ENCODE measurements around the gene EPB41L2.

EPB41L2 gene

DNA sequence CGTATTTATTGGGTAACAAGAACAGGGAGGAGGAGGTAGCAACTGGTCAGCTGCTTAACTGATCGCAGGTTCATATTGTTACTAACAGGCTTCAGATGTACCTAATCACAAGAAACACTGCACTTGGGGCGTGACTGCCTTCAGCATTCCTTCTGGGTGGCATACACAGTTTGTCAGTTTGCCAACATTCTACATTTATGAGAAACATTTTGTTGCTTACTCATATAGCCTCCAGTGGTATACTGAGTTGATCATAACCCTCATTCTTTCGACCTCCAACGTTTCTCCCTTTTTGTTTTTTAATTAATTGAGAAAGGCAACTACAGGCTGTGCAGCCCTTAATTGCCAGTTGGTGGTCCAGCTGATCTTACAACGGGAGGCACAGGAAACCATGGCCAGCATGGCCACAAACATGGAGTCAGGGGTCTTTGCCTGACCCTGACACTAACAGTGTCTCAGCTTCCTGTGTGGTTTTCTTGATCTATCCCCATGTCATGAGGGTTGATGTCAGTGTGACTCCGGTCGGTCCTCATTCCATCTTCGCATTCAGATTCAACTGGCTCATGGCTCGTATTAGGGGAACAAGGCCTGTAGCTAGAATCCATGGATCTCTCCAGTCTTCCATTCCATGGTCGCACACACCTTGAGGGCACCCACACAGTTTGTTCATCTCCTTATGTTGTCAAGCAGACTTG, 9.4 kb downstream of the EPB41L2 start:
- Histone ChIP-seq H3K4me3 (peak overlapping the region; percentile 36), H3K36me3 (peaks cover 58% of the 10 kb centered on the region), H3K27ac (no peak overlapping the region), H3K27me3 (no peaks in the 10 kb centered on the region), H4K20me1 (no peaks in the 10 kb centered on the region), H3K4me2 (no peak overlapping the region), H3K9ac (no peak overlapping the region), H3K4me1 (no peaks in the 10 kb centered on the region), H3K9me3 (peaks cover 91% of the 10 kb centered on the region)
- no peak for TF ChIP-seq Cebpa-rat (IDR thresholded peaks at IDR 0.05)

DNA sequence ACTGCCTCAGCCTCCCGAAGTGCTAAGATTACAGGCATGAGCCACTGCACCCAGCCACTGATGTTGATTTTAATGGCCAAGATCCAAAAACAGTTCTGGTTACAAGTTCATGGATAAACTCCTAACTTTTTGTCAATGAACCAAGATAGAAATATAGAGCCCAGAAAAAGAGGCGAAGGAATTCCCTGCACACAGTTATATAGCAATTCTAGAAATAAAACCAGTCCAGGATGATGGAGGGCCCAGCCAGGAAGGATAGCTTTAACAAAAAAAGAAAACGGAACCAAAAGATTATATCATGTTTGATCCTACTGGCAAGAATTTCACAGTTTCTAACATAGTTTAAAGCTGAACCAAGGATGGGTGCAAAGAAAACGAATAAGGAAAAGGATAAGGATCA, 10.9 kb downstream of the EPB41L2 start:
- peaks cover 50% of the 10 kb centered on the region for H3K36me3 ChIP-seq
- H3K9ac ChIP-seq, result no peak overlapping the region
- no peak overlapping the region for H3K4me3 ChIP-seq
- H4K20me1 ChIP-seq, result no peaks in the 10 kb centered on the region
- no peaks in the 10 kb centered on the region for H3K27me3 ChIP-seq
- no peak overlapping the region for H3K4me2 ChIP-seq
- H3K4me1 ChIP-seq, result no peaks in the 10 kb centered on the region
- no peak for TF ChIP-seq Cebpa-rat (IDR thresholded peaks at IDR 0.05)
- peaks cover 89% of the 10 kb centered on the region for H3K9me3 ChIP-seq
- H3K27ac ChIP-seq, result no peak overlapping the region

DNA sequence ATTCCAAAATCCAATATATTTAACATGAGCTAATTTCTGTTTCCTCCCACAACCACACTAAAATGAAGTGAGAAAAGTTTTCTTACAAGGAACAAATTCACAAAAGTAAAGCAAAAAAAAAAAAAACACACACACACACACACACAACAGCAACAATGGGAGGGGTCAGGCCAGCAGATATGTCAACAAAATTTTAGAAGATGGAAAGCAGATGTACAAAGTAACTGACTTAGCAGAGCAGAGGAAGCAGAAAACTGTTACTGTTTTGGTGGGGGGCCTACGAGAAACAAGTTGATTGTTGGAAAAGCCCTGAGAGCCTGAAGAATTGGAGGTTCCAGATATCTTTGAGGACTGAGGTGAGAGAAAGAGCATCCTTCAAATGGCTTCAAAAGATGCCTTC, 11.7 kb downstream of the EPB41L2 start:
- Histone ChIP-seq H3K4me2 (no peak overlapping the region), H3K27me3 (no peaks in the 10 kb centered on the region), H3K4me1 (no peaks in the 10 kb centered on the region), H3K9ac (no peak overlapping the region), H3K27ac (no peak overlapping the region), H3K9me3 (peaks cover 81% of the 10 kb centered on the region), H3K4me3 (no peak overlapping the region), H4K20me1 (no peaks in the 10 kb centered on the region), H3K36me3 (peaks cover 44% of the 10 kb centered on the region)
- TF ChIP-seq Cebpa-rat (IDR thresholded peaks at IDR 0.05), result no peak

DNA sequence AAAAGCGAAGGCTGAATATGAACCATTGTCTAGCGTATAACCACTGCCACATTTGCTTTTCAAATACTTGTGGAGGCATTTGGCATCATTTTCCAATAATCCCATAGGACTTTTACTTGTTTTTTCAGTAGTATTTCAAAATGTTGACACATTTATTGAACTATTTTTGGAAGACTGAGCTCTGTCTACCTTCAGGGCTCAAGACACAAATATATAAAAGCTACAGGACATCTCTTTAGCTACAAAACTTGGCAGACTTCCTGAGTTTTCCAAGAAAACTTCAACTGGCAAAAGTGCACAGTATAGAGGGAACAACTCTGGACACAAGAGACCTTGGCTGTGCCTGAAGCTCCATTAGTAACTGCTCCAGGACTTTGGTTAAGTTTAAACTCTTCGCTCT, 13.4 kb downstream of the EPB41L2 start:
- H3K4me1 ChIP-seq, result no peaks in the 10 kb centered on the region
- H4K20me1 ChIP-seq, result peaks cover 1% of the 10 kb centered on the region; the same call in 1 of the 2 replicates
- H3K27me3 ChIP-seq, result no peaks in the 10 kb centered on the region
- H3K27ac ChIP-seq, result no peak overlapping the region
- H3K9ac ChIP-seq, result no peak overlapping the region
- H3K36me3 ChIP-seq, result peaks cover 27% of the 10 kb centered on the region
- TF ChIP-seq Cebpa-rat (IDR thresholded peaks at IDR 0.05), result no peak
- H3K4me2 ChIP-seq, result no peak overlapping the region
- no peak overlapping the region for H3K4me3 ChIP-seq
- H3K9me3 ChIP-seq, result peaks cover 64% of the 10 kb centered on the region

DNA sequence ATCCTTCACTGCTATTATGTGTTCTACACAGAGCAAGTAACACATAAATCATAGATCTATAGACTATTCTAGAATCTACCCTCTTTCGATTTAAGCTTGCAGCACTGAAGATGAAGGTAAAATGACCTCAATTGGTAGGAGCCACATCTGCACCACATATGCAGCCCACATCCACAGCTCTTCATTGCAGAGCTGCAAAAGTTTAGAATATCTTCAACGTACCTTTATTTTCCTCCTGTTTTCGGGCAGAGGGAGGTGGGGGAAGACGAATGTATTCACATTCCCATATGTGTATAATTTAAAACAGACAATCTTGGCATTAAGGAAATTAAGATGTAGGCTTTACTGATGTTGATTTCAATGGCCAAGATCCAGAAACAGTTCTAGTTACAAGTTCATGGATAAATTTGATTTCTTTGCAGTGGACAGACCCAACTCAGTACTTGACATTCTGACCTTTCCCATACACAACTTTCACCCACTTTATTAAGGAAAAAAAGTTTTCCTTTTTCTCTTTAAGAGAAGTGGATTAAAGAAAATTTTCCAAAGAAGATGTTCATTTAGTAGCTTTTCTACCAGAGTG, 14.0 kb downstream of the EPB41L2 start:
- Histone ChIP-seq H3K9ac (no peak overlapping the region), H4K20me1 (peaks cover 7% of the 10 kb centered on the region; the same call in 1 of the 2 replicates), H3K4me1 (no peaks in the 10 kb centered on the region), H3K36me3 (peaks cover 21% of the 10 kb centered on the region), H3K27me3 (no peaks in the 10 kb centered on the region), H3K4me3 (no peak overlapping the region), H3K4me2 (no peak overlapping the region), H3K27ac (no peak overlapping the region), H3K9me3 (peaks cover 58% of the 10 kb centered on the region)
- TF ChIP-seq Cebpa-rat (IDR thresholded peaks at IDR 0.05), result no peak

DNA sequence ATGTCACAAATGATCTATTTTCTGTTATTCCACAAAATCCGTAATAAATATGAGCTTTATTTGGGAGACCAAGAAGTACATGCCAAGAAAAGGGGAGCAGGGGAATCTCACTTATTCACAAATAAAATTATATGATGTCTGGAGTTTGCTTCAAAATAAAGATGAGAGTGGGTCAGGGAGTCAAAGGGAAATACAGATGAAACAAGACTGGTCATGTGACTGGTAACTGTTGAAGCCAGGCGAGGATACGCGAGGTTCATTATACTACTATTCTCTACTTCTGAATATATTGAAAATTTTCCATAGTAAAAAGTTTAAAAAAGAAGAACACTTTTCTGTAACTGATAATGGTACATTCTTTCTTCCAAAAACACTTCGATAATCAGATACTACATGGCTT, 14.6 kb downstream of the EPB41L2 start:
- Histone ChIP-seq H3K4me1 (no peaks in the 10 kb centered on the region), H3K36me3 (peaks cover 15% of the 10 kb centered on the region), H3K9me3 (peaks cover 52% of the 10 kb centered on the region), H4K20me1 (peaks cover 11% of the 10 kb centered on the region; the same call in 1 of the 2 replicates), H3K4me2 (no peak overlapping the region), H3K9ac (no peak overlapping the region), H3K27me3 (no peaks in the 10 kb centered on the region), H3K27ac (no peak overlapping the region), H3K4me3 (no peak overlapping the region)
- TF ChIP-seq Cebpa-rat (IDR thresholded peaks at IDR 0.05), result no peak

DNA sequence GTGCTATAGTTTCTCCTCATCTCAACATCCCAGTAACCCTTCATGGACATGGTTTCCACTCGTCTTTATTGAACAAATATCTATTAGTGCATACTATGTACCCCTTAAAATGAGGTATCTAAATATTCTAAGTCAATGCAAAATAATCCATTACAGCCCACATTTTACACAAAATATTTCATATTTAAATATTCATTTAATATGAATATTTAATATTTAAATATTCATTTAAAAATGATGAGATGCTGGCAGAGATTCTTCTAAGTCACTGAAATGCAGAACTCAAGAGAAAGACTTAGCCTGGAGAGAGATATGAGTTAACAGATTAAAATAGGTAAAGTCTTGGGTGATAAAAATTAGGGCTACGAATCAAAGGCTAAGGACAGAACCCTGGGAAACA, 17.9 kb downstream of the EPB41L2 start:
- Histone ChIP-seq H3K36me3 (peaks cover 8% of the 10 kb centered on the region; the same call in 1 of the 2 replicates), H3K4me2 (no peak overlapping the region), H3K9me3 (peaks cover 33% of the 10 kb centered on the region), H3K4me3 (no peak overlapping the region), H3K27ac (no peak overlapping the region), H3K27me3 (no peaks in the 10 kb centered on the region), H4K20me1 (peaks cover 11% of the 10 kb centered on the region; the same call in 1 of the 2 replicates), H3K9ac (no peak overlapping the region), H3K4me1 (no peaks in the 10 kb centered on the region)
- TF ChIP-seq Cebpa-rat (IDR thresholded peaks at IDR 0.05), result no peak

DNA sequence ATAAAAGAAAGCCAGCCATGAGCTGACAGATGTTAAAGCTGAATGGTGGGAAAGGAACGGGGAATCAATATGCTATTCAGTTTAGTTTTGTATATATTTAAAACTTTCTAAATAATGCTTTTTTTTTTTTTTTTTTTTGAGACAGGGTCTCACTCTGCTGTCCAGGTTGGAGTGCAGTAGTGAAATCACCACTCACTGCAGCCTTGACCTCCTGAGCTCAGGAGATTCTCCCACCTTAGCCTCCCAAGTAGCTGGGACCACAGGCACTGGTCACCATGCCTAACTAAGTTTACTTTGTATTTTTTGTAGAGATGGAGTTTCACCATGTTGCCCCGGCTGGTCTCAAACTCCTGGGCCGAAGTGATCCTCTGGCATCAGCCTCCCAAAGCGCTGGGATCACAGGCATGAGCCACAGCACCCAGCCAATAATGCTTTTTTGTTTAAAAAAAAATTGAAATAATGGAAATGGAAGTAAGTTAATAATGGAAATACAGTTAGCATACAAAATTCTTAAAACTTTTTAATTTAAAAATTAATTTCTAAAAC, 19.1 kb downstream of the EPB41L2 start:
- Histone ChIP-seq H3K9me3 (peaks cover 28% of the 10 kb centered on the region), H3K27me3 (no peaks in the 10 kb centered on the region), H4K20me1 (peaks cover 11% of the 10 kb centered on the region; the same call in 1 of the 2 replicates), H3K4me1 (no peaks in the 10 kb centered on the region), H3K4me2 (no peak overlapping the region), H3K27ac (no peak overlapping the region), H3K36me3 (peaks cover 15% of the 10 kb centered on the region; the same call in 1 of the 2 replicates), H3K9ac (no peak overlapping the region), H3K4me3 (no peak overlapping the region)
- no peak for TF ChIP-seq Cebpa-rat (IDR thresholded peaks at IDR 0.05)

DNA sequence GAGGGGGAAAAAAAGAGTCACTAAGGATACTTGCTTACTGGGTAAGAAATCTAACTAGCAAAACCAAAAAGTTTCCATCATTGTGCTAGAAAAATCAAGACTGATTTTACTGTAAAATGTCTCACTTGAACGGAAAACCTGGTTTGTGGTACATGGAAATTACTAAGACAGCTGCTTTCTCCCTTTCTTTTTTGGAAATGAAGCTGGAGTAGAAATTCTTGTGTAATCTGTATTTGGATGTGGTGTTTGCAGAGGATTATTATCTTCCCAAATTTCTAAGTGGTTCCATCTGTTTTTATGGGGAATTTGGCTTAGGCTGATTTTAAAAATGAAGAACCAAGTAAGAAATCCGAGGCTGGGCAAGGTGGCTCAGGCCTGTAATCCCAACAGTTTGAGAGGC, 20.4 kb downstream of the EPB41L2 start:
- no peak overlapping the region for H3K9ac ChIP-seq
- no peak overlapping the region for H3K27ac ChIP-seq
- H4K20me1 ChIP-seq, result peaks cover 11% of the 10 kb centered on the region; the same call in 1 of the 2 replicates
- H3K9me3 ChIP-seq, result peaks cover 22% of the 10 kb centered on the region
- no peak overlapping the region for H3K4me3 ChIP-seq
- H3K4me2 ChIP-seq, result no peak overlapping the region
- TF ChIP-seq Cebpa-rat (IDR thresholded peaks at IDR 0.05), result no peak
- H3K36me3 ChIP-seq, result peaks cover 17% of the 10 kb centered on the region; the same call in 1 of the 2 replicates
- H3K27me3 ChIP-seq, result no peaks in the 10 kb centered on the region
- no peaks in the 10 kb centered on the region for H3K4me1 ChIP-seq

DNA sequence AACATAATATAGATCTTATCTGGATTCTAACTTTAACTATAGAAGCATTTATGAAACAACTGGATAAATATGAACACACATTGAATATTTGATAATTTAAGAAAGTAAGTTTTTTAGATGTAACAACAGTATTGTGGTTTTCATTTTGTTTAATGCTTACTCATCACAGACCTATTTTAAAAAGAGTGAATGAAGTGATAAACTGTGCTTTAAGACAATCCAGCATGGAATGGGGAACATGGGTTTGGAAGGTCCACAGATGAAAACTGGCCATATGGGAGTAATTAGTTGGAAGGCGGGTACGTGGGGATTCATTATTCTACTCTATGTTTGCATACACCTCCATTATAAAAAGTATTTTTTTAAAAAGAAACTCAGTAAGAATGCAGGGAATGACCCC, 21.2 kb downstream of the EPB41L2 start:
- peaks cover 11% of the 10 kb centered on the region; the same call in 1 of the 2 replicates for H4K20me1 ChIP-seq
- no peak overlapping the region for H3K9ac ChIP-seq
- no peak overlapping the region for H3K27ac ChIP-seq
- no peaks in the 10 kb centered on the region for H3K27me3 ChIP-seq
- H3K4me1 ChIP-seq, result no peaks in the 10 kb centered on the region
- no peak overlapping the region for H3K4me3 ChIP-seq
- TF ChIP-seq Cebpa-rat (IDR thresholded peaks at IDR 0.05), result no peak
- H3K4me2 ChIP-seq, result no peak overlapping the region
- H3K36me3 ChIP-seq, result peaks cover 20% of the 10 kb centered on the region; the same call in 1 of the 2 replicates
- H3K9me3 ChIP-seq, result peaks cover 22% of the 10 kb centered on the region

All from BLaER1 (cell line).